Panc1 (cell line): Measurements from ENCODE around the gene MLLT3. TPM values are rescaled to one million over a fixed set of nuclear protein-coding genes. Genes with fewer than 3 reads are reported as not detected.

Experiments
- ATAC-seq: fragments of 200-7000 bp; cut with Tn5 transposase; 2 replicates; pipeline ENCODE4 v1.9.1; 2020; ENCODE audit warnings: mild to moderate bottlenecking, moderate library complexity
- BruUV-seq: library from RNA; stranded (reverse); fragments of 400-500 nt; replicated peaks from 2 replicates; lab custom pipeline; 2021; lab: Mats Ljungman, UMichigan
- CTCF ChIA-PET: fragments of 300-600 bp; sonication (Branson Sonifier 250); formaldehyde crosslinking; loops from one replicate; lab custom pipeline; 2022; ENCODE audit warnings: antibody characterized with exemption; lab: Charles Lee
- POLR2A ChIA-PET: fragments of 300-600 bp; sonication (Branson Sonifier 250); formaldehyde crosslinking; loops from one replicate; lab custom pipeline; 2022; ENCODE audit warnings: antibody characterized with exemption; lab: Charles Lee
- DNase-seq: peaks from one replicate; pipeline ENCODE4 v3.0.0-alpha.2; 2010; ENCODE audit warnings: low read depth, low spot score
- H3K27ac ChIP-seq: 2 replicates; pipeline ENCODE4 v1.5.1; 2011; ENCODE audit warnings: mild to moderate bottlenecking, low read length, inconsistent platforms
- H3K27me3 ChIP-seq: fragments of 200-500 bp; sonication (Bioruptor generic); 2 replicates; pipeline ENCODE4 v1.6.0; 2014; ENCODE audit warnings: low read length, inconsistent platforms; ENCODE audit not compliant: control insufficient read depth, insufficient read depth
- H3K36me3 ChIP-seq: fragments of 200-500 bp; sonication (Bioruptor generic); 2 replicates; pipeline ENCODE4 v1.5.1; 2014; ENCODE audit warnings: inconsistent platforms, mild to moderate bottlenecking, low read length, moderate library complexity; ENCODE audit not compliant: control insufficient read depth, insufficient read depth
- H3K4me1 ChIP-seq: 2 replicates; pipeline ENCODE4 v1.5.1; 2011; ENCODE audit warnings: inconsistent platforms, mild to moderate bottlenecking, low read length, moderate library complexity; ENCODE audit not compliant: control insufficient read depth, insufficient read depth
- H3K4me3 ChIP-seq, 2 experiments: 2 replicates each; pipeline ENCODE4 v1.5.1; 2011 to 2012; ENCODE audit warnings: low read depth in 2 of 2, low read length in 2 of 2, mild to moderate bottlenecking in 2 of 2, inconsistent platforms in 1 of 2, moderate library complexity in 1 of 2
- H3K9me3 ChIP-seq: fragments of 200-500 bp; sonication (Bioruptor generic); 2 replicates; pipeline ENCODE4 v1.5.1; 2014; ENCODE audit warnings: low read depth, mild to moderate bottlenecking, inconsistent platforms, low read length, moderate library complexity; ENCODE audit not compliant: control insufficient read depth, insufficient read depth
- CTCF ChIP-seq: fragments of 450-650 bp; IDR thresholded peaks from 2 replicates; pipeline ENCODE4 v1.5.1; 2017; ENCODE audit warnings: mild to moderate bottlenecking
- POLR2AphosphoS5 ChIP-seq: IDR thresholded peaks from 2 replicates; pipeline ENCODE4 v1.6.1; 2012; ENCODE audit warnings: mild to moderate bottlenecking, low read depth, low read length, moderate library complexity
- REST ChIP-seq, 2 experiments: IDR thresholded peaks; 2 replicates each; pipeline ENCODE4 v1.6.1; 2011 to 2012; ENCODE audit warnings: low read depth in 2 of 2, control low read depth in 1 of 2, low read length in 1 of 2, mild to moderate bottlenecking in 1 of 2, moderate library complexity in 1 of 2; ENCODE audit not compliant: insufficient read depth in 1 of 2
- SIN3A ChIP-seq: IDR thresholded peaks from 2 replicates; pipeline ENCODE4 v1.6.1; 2012; ENCODE audit warnings: low read depth, mild to moderate bottlenecking, low read length, moderate library complexity, borderline replicate concordance; ENCODE audit not compliant: insufficient read depth
- TCF7L2 ChIP-seq: IDR thresholded peaks from 2 replicates; pipeline ENCODE4 v1.6.1; 2011; ENCODE audit warnings: mild to moderate bottlenecking, low read depth, low read length, inconsistent platforms
- in situ Hi-C: cut with HindIII; loops from 2 replicates; pipeline ENCODE4 v1.10.0; 2016; ENCODE audit warnings: low sequenced_read_pairs, low pct_unique_long_range_greater_than_20kb
- intact Hi-C: fragments of 100-400 bp; cut with micrococcal nuclease; formaldehyde crosslinking; loops from one replicate; pipeline ENCODE4 v1.10.0; 2022; ENCODE audit not compliant: unreplicated experiment
- total RNA-seq: library from RNA; stranded (reverse); gene quantifications from one replicate; pipeline ENCODE4 v1.2.1, GENCODE V29; 2021; ENCODE audit not compliant: unreplicated experiment

Gene MLLT3
- total RNA-seq, 1 experiment from 2014 or later: 0.49 TPM

- no peaks in the 10 kb centered on the region for H3K36me3 ChIP-seq
- H3K4me1 ChIP-seq: no peaks in the 10 kb centered on the region
- DNase-seq (no peak), ATAC-seq (no peak)
- ChIA-PET POLR2A (no interaction called here), CTCF (no interaction called here)
- intact Hi-C loops (no loop called here), in situ Hi-C loops (no loop called here)
- no peaks in the 10 kb centered on the region for H3K27me3 ChIP-seq
- TF ChIP-seq CTCF: no peak
- no peaks in the 10 kb centered on the region for H3K9me3 ChIP-seq
- no peak overlapping the region for H3K4me3 ChIP-seq
- H3K27ac ChIP-seq: no peak overlapping the region
- BruUV-seq: no TSS peak
Observed at GRCh38 chr9:20507431-20507830, 114.9 kb downstream of the MLLT3 start.

- DNase-seq (no peak), ATAC-seq (no peak)
- no TSS peak for BruUV-seq
- Histone ChIP-seq H3K27ac (no peak overlapping the region), H3K4me1 (no peaks in the 10 kb centered on the region), H3K36me3 (no peaks in the 10 kb centered on the region), H3K9me3 (no peaks in the 10 kb centered on the region), H3K4me3 (no peak overlapping the region), H3K27me3 (no peaks in the 10 kb centered on the region)
- POLR2A ChIA-PET: no interaction called here
- TF ChIP-seq TCF7L2 (no peak), SIN3A (no peak), POLR2AphosphoS5 (no peak), CTCF (no peak), REST (IDR thresholded peaks at IDR 0.05; ENCODE audit: insufficient read depth in 1 of 2, low read depth in 2 of 2, low read length in 1 of 2) (no peak)
- in situ Hi-C loops: no loop called here
- CTCF ChIA-PET: no interaction called here
- intact Hi-C loops: no loop called here
Observed at GRCh38 chr9:20506099-20506900, 116.0 kb downstream of the MLLT3 start.
